Stimulated activated CD4-positive, alpha-beta T cell treated with anti-CD3 and anti-CD28 coated beads, Interleukin-1b, Interleukin-23, amount 100 ng/mL, for 48 hours (primary cell): ENCODE results near the gene DMRTC2.
"Not testable (repeated sequence)": the region's sequence is repeated elsewhere in the genome, so short reads cannot be mapped to it uniquely, and the experiment has no call there.

Experiments
- DNase-seq: peaks from one replicate; pipeline ENCODE4 v3.0.0-alpha.2; 2020

DMRTC2 gene

GRCh38 chr19:41872775-41873647, 28.2 kb downstream of the DMRTC2 start:
- DNase-seq, result peak; percentile 54

- not testable (repeated sequence) for DNase-seq
Observed at GRCh38 chr19:41875973-41876372, 31.1 kb downstream of the DMRTC2 start.

- no peak for DNase-seq
Observed at GRCh38 chr19:41876847-41877832, 32.3 kb downstream of the DMRTC2 start, which contains the start of gene CD79A. Gene CD79A, plus strand, starts transcription at chr19:41877279. Its CDS starts 26 bp downstream, at chr19:41877305.

GRCh38 chr19:41877916-41878905, 33.4 kb downstream of the DMRTC2 start:
- DNase-seq, result no peak

GRCh38 chr19:41879080-41879479, 34.2 kb downstream of the DMRTC2 start:
- no peak for DNase-seq

GRCh38 chr19:41879670-41880328, 35.0 kb downstream of the DMRTC2 start:
- no peak for DNase-seq

- no peak for DNase-seq
Observed at GRCh38 chr19:41880329-41880708, 35.5 kb downstream of the DMRTC2 start.

- DNase-seq, result no peak
Observed at GRCh38 chr19:41882568-41883462, 38.0 kb downstream of the DMRTC2 start, which contains the start of gene ARHGEF1. Gene ARHGEF1, plus strand, starts transcription at chr19:41883184. Its CDS starts 4,899 bp downstream, at chr19:41888083.

- no peak for DNase-seq
Observed at GRCh38 chr19:41883463-41883820, 38.6 kb downstream of the DMRTC2 start.

- peak; percentile 94 for DNase-seq
Observed at GRCh38 chr19:41883821-41884733, 39.2 kb downstream of the DMRTC2 start.

- DNase-seq, result peak; percentile 55
Observed at GRCh38 chr19:41886761-41887710, 42.2 kb downstream of the DMRTC2 start.

- DNase-seq, result peak; percentile 90
Observed at GRCh38 chr19:41887711-41888382, 43.0 kb downstream of the DMRTC2 start.

GRCh38 chr19:41888926-41889325, 44.1 kb downstream of the DMRTC2 start:
- no peak for DNase-seq

- DNase-seq, result no peak
Observed at GRCh38 chr19:41889896-41890295, 45.1 kb downstream of the DMRTC2 start.

- no peak for DNase-seq
Observed at GRCh38 chr19:41890936-41891335, 46.1 kb downstream of the DMRTC2 start.

- no peak for DNase-seq
Observed at GRCh38 chr19:41892173-41892902, 47.5 kb downstream of the DMRTC2 start.

GRCh38 chr19:41893899-41894298, 49.1 kb downstream of the DMRTC2 start:
- no peak for DNase-seq
